Suppressor macrophage (primary cell): ENCODE results near the gene QRFPR.
"Not testable (repeated sequence)": the region's sequence is repeated elsewhere in the genome, so short reads cannot be mapped to it uniquely, and the experiment has no call there.

Source experiments
- DNase-seq, 4 experiments: peaks; one replicate each; pipeline ENCODE4 v3.0.0-alpha.2; 2020 to 2022
- total RNA-seq, 17 experiments: gene quantifications; one replicate each; lab custom pipeline; 2026; ENCODE audit warnings: mixed read lengths in 6 of 17, inconsistent platforms in 3 of 17; lab: John Stamatoyannopoulos, UW

Gene QRFPR
- 0 to 1.3 (median 0) reads per million in 17 experiments for total RNA-seq

- DNase-seq, result no peak
Measured at GRCh38 chr4:121380776-121381462, at the start of gene QRFPR. Gene QRFPR, minus strand, starts transcription at chr4:121381018. Its CDS starts 371 bp downstream, at chr4:121380647.

GRCh38 chr4:121428721-121429120 lies 47.9 kb upstream of the QRFPR start:
- DNase-seq, result no peak

GRCh38 chr4:121421594-121421993 lies 40.8 kb upstream of the QRFPR start:
- peak in 1 of 4 experiments; percentile 3 for DNase-seq

GRCh38 chr4:121411151-121411744 lies 30.4 kb upstream of the QRFPR start:
- DNase-seq, result no peak

- DNase-seq, result not testable (repeated sequence)
Measured at GRCh38 chr4:121408567-121408966, 27.7 kb upstream of the QRFPR start.

- DNase-seq, result no peak
Measured at GRCh38 chr4:121400632-121401031, 19.8 kb upstream of the QRFPR start.

GRCh38 chr4:121397941-121398601 lies 17.3 kb upstream of the QRFPR start:
- no peak for DNase-seq

- DNase-seq, result no peak
Measured at GRCh38 chr4:121397434-121397833, 16.6 kb upstream of the QRFPR start.

- DNase-seq, result no peak
Measured at GRCh38 chr4:121392426-121393086, 11.7 kb upstream of the QRFPR start.

GRCh38 chr4:121390335-121390734 lies 9.5 kb upstream of the QRFPR start:
- DNase-seq, result no peak

GRCh38 chr4:121379276-121379675 lies 1.5 kb downstream of the QRFPR start:
- DNase-seq, result no peak

- no peak for DNase-seq
Measured at GRCh38 chr4:121377076-121377475, 3.7 kb downstream of the QRFPR start.

GRCh38 chr4:121376556-121376955 lies 4.3 kb downstream of the QRFPR start:
- DNase-seq, result no peak

GRCh38 chr4:121376097-121376496 lies 4.7 kb downstream of the QRFPR start:
- DNase-seq, result no peak

- DNase-seq, result no peak
Measured at GRCh38 chr4:121375262-121375661, 5.6 kb downstream of the QRFPR start.

- DNase-seq, result no peak
Measured at GRCh38 chr4:121373841-121374240, 7.0 kb downstream of the QRFPR start.

GRCh38 chr4:121370729-121371325 lies 10.0 kb downstream of the QRFPR start:
- DNase-seq, result peak; percentile 47 to 68 (median 59)

- no peak for DNase-seq
Measured at GRCh38 chr4:121360495-121360894, 20.3 kb downstream of the QRFPR start.

GRCh38 chr4:121358473-121358872 lies 22.3 kb downstream of the QRFPR start:
- DNase-seq, result peak in 1 of 4 experiments; percentile 1

- no peak for DNase-seq
Measured at GRCh38 chr4:121353213-121353612, 27.6 kb downstream of the QRFPR start.

- DNase-seq, result no peak
Measured at GRCh38 chr4:121344098-121344497, 36.7 kb downstream of the QRFPR start.

GRCh38 chr4:121340247-121340646 lies 40.6 kb downstream of the QRFPR start:
- DNase-seq, result no peak

GRCh38 chr4:121339824-121340223 lies 41.0 kb downstream of the QRFPR start:
- DNase-seq, result no peak
